Measurements from ENCODE around the gene PRDM4. TPM values are rescaled to one million over a fixed set of nuclear protein-coding genes. Genes with fewer than 3 reads are reported as not detected.

Gene PRDM4
- polyA plus RNA-seq, 1 of the 3 experiments (the other 2 are of a cell fraction): 22.1 TPM

DNA sequence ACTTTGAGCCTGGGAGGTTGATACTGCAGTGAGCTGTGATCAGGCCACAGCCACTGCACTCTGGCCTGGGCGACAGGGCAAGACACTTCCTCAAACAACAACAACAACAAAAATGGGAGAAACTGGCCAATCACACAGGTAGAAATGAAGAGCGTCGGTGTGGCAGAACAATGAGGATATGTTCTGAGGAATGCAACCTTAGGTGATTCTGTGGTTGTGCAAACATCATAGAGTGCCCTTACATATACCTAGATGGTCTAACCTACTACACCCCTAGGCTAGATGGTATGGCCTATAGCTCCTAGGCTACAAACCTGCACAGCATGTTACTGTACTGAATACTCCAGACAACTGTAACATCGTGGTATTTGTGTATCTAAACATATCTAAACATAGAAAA, 3.7 kb upstream of the PRDM4 start:
- POLR2A ChIA-PET: no interaction called here
- TF ChIP-seq MEF2A (IDR thresholded peaks at IDR 0.05; ENCODE audit: borderline replicate concordance, low read depth) (no peak), JUND (IDR thresholded peaks at IDR 0.05) (no peak), SIN3A (IDR thresholded peaks at IDR 0.05; ENCODE audit: borderline replicate concordance, low read depth, low read length) (no peak), MXI1 (IDR thresholded peaks at IDR 0.05; ENCODE audit: low read depth, low read length) (no peak), CHD2 (IDR thresholded peaks at IDR 0.05; ENCODE audit: low read length, partially characterized antibody) (no peak), FOSL2 (IDR thresholded peaks at IDR 0.05; ENCODE audit: borderline replicate concordance, low read depth) (no peak), FOXM1 (IDR thresholded peaks at IDR 0.05; ENCODE audit: low read depth) (no peak), RFX5 (IDR thresholded peaks at IDR 0.05; ENCODE audit: low read length) (no peak)
- TF ChIP-seq, protein P1, sequence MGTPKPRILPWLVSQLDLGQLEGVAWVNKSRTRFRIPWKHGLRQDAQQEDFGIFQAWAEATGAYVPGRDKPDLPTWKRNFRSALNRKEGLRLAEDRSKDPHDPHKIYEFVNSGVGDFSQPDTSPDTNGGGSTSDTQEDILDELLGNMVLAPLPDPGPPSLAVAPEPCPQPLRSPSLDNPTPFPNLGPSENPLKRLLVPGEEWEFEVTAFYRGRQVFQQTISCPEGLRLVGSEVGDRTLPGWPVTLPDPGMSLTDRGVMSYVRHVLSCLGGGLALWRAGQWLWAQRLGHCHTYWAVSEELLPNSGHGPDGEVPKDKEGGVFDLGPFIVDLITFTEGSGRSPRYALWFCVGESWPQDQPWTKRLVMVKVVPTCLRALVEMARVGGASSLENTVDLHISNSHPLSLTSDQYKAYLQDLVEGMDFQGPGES (IDR thresholded peaks at IDR 0.05; ENCODE audit: low read depth, low read length): no peak
- TF ChIP-seq, protein P2, sequence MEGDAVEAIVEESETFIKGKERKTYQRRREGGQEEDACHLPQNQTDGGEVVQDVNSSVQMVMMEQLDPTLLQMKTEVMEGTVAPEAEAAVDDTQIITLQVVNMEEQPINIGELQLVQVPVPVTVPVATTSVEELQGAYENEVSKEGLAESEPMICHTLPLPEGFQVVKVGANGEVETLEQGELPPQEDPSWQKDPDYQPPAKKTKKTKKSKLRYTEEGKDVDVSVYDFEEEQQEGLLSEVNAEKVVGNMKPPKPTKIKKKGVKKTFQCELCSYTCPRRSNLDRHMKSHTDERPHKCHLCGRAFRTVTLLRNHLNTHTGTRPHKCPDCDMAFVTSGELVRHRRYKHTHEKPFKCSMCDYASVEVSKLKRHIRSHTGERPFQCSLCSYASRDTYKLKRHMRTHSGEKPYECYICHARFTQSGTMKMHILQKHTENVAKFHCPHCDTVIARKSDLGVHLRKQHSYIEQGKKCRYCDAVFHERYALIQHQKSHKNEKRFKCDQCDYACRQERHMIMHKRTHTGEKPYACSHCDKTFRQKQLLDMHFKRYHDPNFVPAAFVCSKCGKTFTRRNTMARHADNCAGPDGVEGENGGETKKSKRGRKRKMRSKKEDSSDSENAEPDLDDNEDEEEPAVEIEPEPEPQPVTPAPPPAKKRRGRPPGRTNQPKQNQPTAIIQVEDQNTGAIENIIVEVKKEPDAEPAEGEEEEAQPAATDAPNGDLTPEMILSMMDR (IDR thresholded peaks at IDR 0.05): no peak
- 53% methylated on average over 4 of the region's 4 CpGs for WGBS (ENCODE audit: low lambda C conversion rate)

DNA sequence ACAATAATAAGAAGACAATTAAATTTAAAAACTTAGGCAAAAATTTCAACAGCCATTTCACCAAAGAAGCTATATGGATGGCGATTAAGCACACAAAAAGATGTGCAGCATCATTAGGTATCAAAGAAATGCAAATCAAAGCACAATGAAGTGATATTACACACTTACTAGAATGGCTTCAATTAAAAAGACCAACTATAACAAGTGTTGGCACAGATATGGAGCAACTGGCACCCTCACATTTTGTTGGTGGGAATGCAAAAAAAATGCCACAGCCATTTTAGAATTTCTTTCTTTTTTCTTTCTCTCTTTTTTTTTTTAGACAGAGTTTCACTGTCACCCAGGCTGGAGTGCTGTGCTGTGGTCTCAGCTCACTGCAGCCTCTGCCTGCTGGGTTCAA, 1.9 kb upstream of the PRDM4 start:
- TF ChIP-seq FOSL2 (IDR thresholded peaks at IDR 0.05; ENCODE audit: borderline replicate concordance, low read depth) (no peak), GABPA (IDR thresholded peaks at IDR 0.05; ENCODE audit: low read depth) (no peak), ELF1 (IDR thresholded peaks at IDR 0.05) (no peak), TAF1 (IDR thresholded peaks at IDR 0.05; ENCODE audit: borderline replicate concordance, low read depth, low read length) (no peak), CHD2 (IDR thresholded peaks at IDR 0.05; ENCODE audit: low read length, partially characterized antibody) (no peak), RAD21 (IDR thresholded peaks at IDR 0.05; ENCODE audit: low read length) (no peak), NFIC (IDR thresholded peaks at IDR 0.05; ENCODE audit: borderline replicate concordance) (no peak), EZH2phosphoT487 (IDR thresholded peaks at IDR 0.05; ENCODE audit: borderline replicate concordance, low read depth) (no peak), EP300 (IDR thresholded peaks at IDR 0.05; ENCODE audit: borderline replicate concordance in 1 of 2, low read depth in 1 of 2, low read length in 1 of 2) (no peak)
- TF ChIP-seq, protein P3, sequence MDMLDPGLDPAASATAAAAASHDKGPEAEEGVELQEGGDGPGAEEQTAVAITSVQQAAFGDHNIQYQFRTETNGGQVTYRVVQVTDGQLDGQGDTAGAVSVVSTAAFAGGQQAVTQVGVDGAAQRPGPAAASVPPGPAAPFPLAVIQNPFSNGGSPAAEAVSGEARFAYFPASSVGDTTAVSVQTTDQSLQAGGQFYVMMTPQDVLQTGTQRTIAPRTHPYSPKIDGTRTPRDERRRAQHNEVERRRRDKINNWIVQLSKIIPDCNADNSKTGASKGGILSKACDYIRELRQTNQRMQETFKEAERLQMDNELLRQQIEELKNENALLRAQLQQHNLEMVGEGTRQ (IDR thresholded peaks at IDR 0.05; ENCODE audit: borderline replicate concordance, low read depth, low read length): no peak
- TF ChIP-seq, protein P1 (IDR thresholded peaks at IDR 0.05; ENCODE audit: low read depth, low read length): no peak
- Histone ChIP-seq H3K9me3 (no peaks in the 10 kb centered on the region), H3K27ac (ENCODE audit: low read depth in 2 of 2, low read length in 1 of 2) (no peak overlapping the region), H3K4me2 (no peak overlapping the region), H4K20me1 (ENCODE audit: insufficient read depth) (peaks cover 11% of the 10 kb centered on the region), H3K27me3 (ENCODE audit: insufficient read depth) (no peaks in the 10 kb centered on the region), H3K4me1 (ENCODE audit: control insufficient read depth in 1 of 2, insufficient read depth in 2 of 2, low read depth in 1 of 2, low read length in 1 of 2) (peaks cover 4 to 15% of the 10 kb centered on the region in 2 experiments; a peak in 2 of 4 replicates), H3F3A (replicated peaks; ENCODE audit: insufficient read depth) (peaks cover 4% of the 10 kb centered on the region), H2AFZ (ENCODE audit: low read depth) (no peak overlapping the region), H3K9ac (no peak overlapping the region), H3K79me2 (ENCODE audit: insufficient read depth) (peaks cover 28% of the 10 kb centered on the region), H3K9me2 (no peaks in the 10 kb centered on the region), H3K36me3 (replicated peaks in 1 of 2; ENCODE audit: control insufficient read depth in 1 of 2, insufficient read depth in 2 of 2, low read length in 1 of 2) (peaks cover 2 to 12% of the 10 kb centered on the region in 2 experiments), H3K4me3 (ENCODE audit: low read depth in 2 of 2, low read length in 1 of 2) (no peak overlapping the region)
- 60% methylated on average over 1 of the region's 1 CpG for WGBS (ENCODE audit: low lambda C conversion rate)
- no peak for DNase-seq
- ChIA-PET POLR2A (no interaction called here), CTCF (interaction anchor here (0.8 to 9.0 kb wide), 4 partner anchors 13 to 150 kb away, joined by 3 to 68 read pairs (median 6); no protein-coding TSS in a partner anchor)

More for the DNA sequence above, 3.7 kb upstream of the PRDM4 start:
- peaks cover 10% of the 10 kb centered on the region for H3K79me2 ChIP-seq (ENCODE audit: insufficient read depth)
- peaks cover 3% of the 10 kb centered on the region for H3F3A ChIP-seq (replicated peaks; ENCODE audit: insufficient read depth)
- CTCF ChIA-PET: interaction anchor here (1.4 kb wide), 1 partner anchor 154 kb away, joined by 4 read pairs; no protein-coding TSS in a partner anchor
- no peak overlapping the region for H3K27ac ChIP-seq (ENCODE audit: low read depth in 2 of 2, low read length in 1 of 2)
- H3K9ac ChIP-seq: no peak overlapping the region
- H4K20me1 ChIP-seq (ENCODE audit: insufficient read depth): no peaks in the 10 kb centered on the region
- H3K36me3 ChIP-seq (replicated peaks in 1 of 2; ENCODE audit: control insufficient read depth in 1 of 2, insufficient read depth in 2 of 2, low read length in 1 of 2): no peaks in the 10 kb centered on the region
- no peaks in the 10 kb centered on the region for H3K9me2 ChIP-seq
- H3K4me1 ChIP-seq (ENCODE audit: control insufficient read depth in 1 of 2, insufficient read depth in 2 of 2, low read depth in 1 of 2, low read length in 1 of 2): peaks cover 0 to 7% of the 10 kb centered on the region in 2 experiments; a peak in 2 of 4 replicates
- no peak overlapping the region for H3K4me2 ChIP-seq
- no peak overlapping the region for H3K4me3 ChIP-seq (ENCODE audit: low read depth in 2 of 2, low read length in 1 of 2)
- H3K9me3 ChIP-seq: no peaks in the 10 kb centered on the region
- no peaks in the 10 kb centered on the region for H3K27me3 ChIP-seq (ENCODE audit: insufficient read depth)
- H2AFZ ChIP-seq (ENCODE audit: low read depth): no peak overlapping the region
- DNase-seq: no peak
